B cell (primary cell): ENCODE results near the gene GORASP2. TPM values are rescaled to one million over a fixed set of nuclear protein-coding genes. Genes with fewer than 3 reads are reported as not detected.

Source experiments
- ATAC-seq: fragments of 200-7000 bp; cut with Tn5 transposase; one replicate; pipeline ENCODE4 v1.10.0; 2021; ENCODE audit warnings: low read depth, mild to moderate bottlenecking, moderate number of reproducible peaks, moderate library complexity
- CTCF ChIA-PET: fragments of 350-600 bp; sonication (Branson Sonifier 250); formaldehyde crosslinking; loops from one replicate; lab custom pipeline; 2021; ENCODE audit warnings: antibody characterized with exemption, inconsistent platforms; lab: Charles Lee
- POLR2A ChIA-PET: fragments of 350-600 bp; sonication (Branson Sonifier 250); formaldehyde crosslinking; loops from one replicate; lab custom pipeline; 2021; ENCODE audit warnings: antibody characterized with exemption; lab: Charles Lee
- DNase-seq: peaks from one replicate; pipeline ENCODE4 v3.0.0; 2013
- H2AFZ ChIP-seq: 2 replicates; pipeline ENCODE4 v1.6.1; 2012; ENCODE audit warnings: mild to moderate bottlenecking, low read depth, low read length; ENCODE audit not compliant: insufficient read depth, poor library complexity, severe bottlenecking
- H3K27ac ChIP-seq, 2 donors: 1 replicate in 1 of 2; 2 replicates in 1 of 2; pipeline ENCODE4 v1.5.1; 2012 to 2013; ENCODE audit warnings: low read length in 2 of 2, mild to moderate bottlenecking in 2 of 2, moderate library complexity in 1 of 2
- H3K27me3 ChIP-seq, 4 experiments: fragments of 200-600 bp in 1 of 4; sonication (generic) in 1 of 4; replicated peaks in 1 of 4; 1 replicate in 2 of 4; 2 replicates in 2 of 4; pipeline versions ENCODE4 v1.6.1 to v1.7.0; 2013 to 2016; ENCODE audit warnings: low read length in 3 of 4, mild to moderate bottlenecking in 2 of 4, mixed read lengths in 1 of 4, moderate library complexity in 1 of 4; ENCODE audit not compliant: insufficient read depth in 4 of 4, control insufficient read depth in 3 of 4; ENCODE audit errors: control extremely low read depth in 1 of 4
- H3K36me3 ChIP-seq, 2 experiments: replicated peaks in 1 of 2; 1 replicate in 1 of 2; 2 replicates in 1 of 2; pipeline versions ENCODE4 v1.6.1 to v1.7.1; 2013; ENCODE audit warnings: low read length in 1 of 2; ENCODE audit not compliant: insufficient read depth in 2 of 2, control insufficient read depth in 1 of 2; ENCODE audit errors: control extremely low read depth in 1 of 2, extremely low read depth in 1 of 2
- H3K4me1 ChIP-seq, 2 donors: fragments of 200-600 bp in 1 of 2; sonication (generic) in 1 of 2; 1 replicate in 1 of 2; 2 replicates in 1 of 2; pipeline versions ENCODE4 v1.5.1 to v1.6.1; 2013 to 2017; ENCODE audit warnings: low read length in 2 of 2; ENCODE audit not compliant: control insufficient read depth in 2 of 2, insufficient read depth in 2 of 2
- H3K4me2 ChIP-seq: replicated peaks from 2 replicates; pipeline ENCODE3; 2012; ENCODE audit warnings: mild to moderate bottlenecking, low read depth, low read length; ENCODE audit not compliant: poor library complexity, severe bottlenecking
- H3K4me3 ChIP-seq, 5 experiments: fragments of 200-600 bp in 1 of 5; sonication (generic) in 1 of 5; 1 replicate in 3 of 5; 2 replicates in 2 of 5; pipeline versions ENCODE4 v1.5.1 to v1.7.0; 2011 to 2016; ENCODE audit warnings: low read length in 4 of 5, mild to moderate bottlenecking in 4 of 5, low read depth in 2 of 5, control low read depth in 1 of 5, moderate library complexity in 1 of 5; ENCODE audit not compliant: insufficient read depth in 1 of 5; ENCODE audit errors: control extremely low read depth in 1 of 5, extremely low read depth in 1 of 5
- H3K79me2 ChIP-seq: fragments of 200-600 bp; sonication (generic); one replicate; pipeline ENCODE4 v1.6.0; 2016; ENCODE audit warnings: low read length; ENCODE audit not compliant: control insufficient read depth, insufficient read depth
- H3K9ac ChIP-seq: fragments of 200-600 bp; sonication (generic); 2 replicates; pipeline ENCODE4 v1.6.1; 2017; ENCODE audit warnings: mild to moderate bottlenecking, low read length, moderate library complexity
- H3K9me3 ChIP-seq, 3 donors: one replicate each; pipeline versions ENCODE4 v1.6.1 to v1.7.1; 2013; ENCODE audit warnings: low read length in 2 of 3; ENCODE audit not compliant: control insufficient read depth in 2 of 3, insufficient read depth in 1 of 3; ENCODE audit errors: control extremely low read depth in 1 of 3
- H4K20me1 ChIP-seq: 2 replicates; pipeline ENCODE4 v1.6.0; 2012; ENCODE audit warnings: mild to moderate bottlenecking, low read length; ENCODE audit not compliant: insufficient read depth, control insufficient read depth, poor library complexity, severe bottlenecking
- H3K27ac Mint-ChIP-seq: one replicate; pipeline ENCODE4 v1.8.0; 2021; ENCODE audit warnings: mixed read lengths
- H3K27me3 Mint-ChIP-seq: one replicate; pipeline ENCODE4 v1.8.0; 2021; ENCODE audit warnings: mixed read lengths
- H3K4me1 Mint-ChIP-seq: one replicate; pipeline ENCODE4 v1.8.0; 2021; ENCODE audit warnings: mixed read lengths
- H3K4me3 Mint-ChIP-seq: one replicate; pipeline ENCODE4 v1.8.0; 2021; ENCODE audit warnings: mixed read lengths
- H3K9me3 Mint-ChIP-seq: one replicate; pipeline ENCODE4 v1.8.0; 2022; ENCODE audit warnings: mixed read lengths; ENCODE audit not compliant: insufficient read depth
- EZH2 ChIP-seq: IDR thresholded peaks from 2 replicates; pipeline ENCODE4 v1.6.1; 2012; ENCODE audit warnings: borderline replicate concordance, low read depth, mild to moderate bottlenecking, moderate library complexity, low read length; ENCODE audit not compliant: insufficient read depth, poor library complexity, severe bottlenecking
- WGBS: methylation state at CpG from one replicate; pipeline ENCODE4 v1.1.5; 2013; ENCODE audit warnings: missing lambda C conversion rate; ENCODE audit not compliant: insufficient coverage; 5-methylcytosine and 5-hydroxymethylcytosine counted together
- intact Hi-C: fragments of 100-400 bp; cut with micrococcal nuclease; formaldehyde crosslinking; loops from one replicate; pipeline ENCODE4 v1.10.0; 2022
- polyA plus RNA-seq: library from polyadenylated mRNA; depleted of rRNA; stranded (reverse); fragments of >200 nt; gene quantifications from 2 replicates; pipeline ENCODE4 v1.2.3, GENCODE V29; 2012
- total RNA-seq, 2 donors: library from RNA; stranded (reverse); fragments of 120-200 nt in 1 of 2; gene quantifications; 1 replicate in 1 of 2; 2 replicates in 1 of 2; pipeline versions ENCODE4 v1.2.3 to v1.2.4, GENCODE V29; 2013 to 2022
- TF ChIP-seq, protein P1 (sequence below): fragments of 200-600 bp; IDR thresholded peaks from one replicate; pipeline ENCODE4 v1.8.0; 2022; ENCODE audit warnings: antibody characterized with exemption, mild to moderate bottlenecking

GORASP2 gene
- total and polyA plus RNA-seq, 2 donors (not counting 1 experiment from before 2014, with no cell fraction given) = 40.5 to 50.5 TPM

DNA sequence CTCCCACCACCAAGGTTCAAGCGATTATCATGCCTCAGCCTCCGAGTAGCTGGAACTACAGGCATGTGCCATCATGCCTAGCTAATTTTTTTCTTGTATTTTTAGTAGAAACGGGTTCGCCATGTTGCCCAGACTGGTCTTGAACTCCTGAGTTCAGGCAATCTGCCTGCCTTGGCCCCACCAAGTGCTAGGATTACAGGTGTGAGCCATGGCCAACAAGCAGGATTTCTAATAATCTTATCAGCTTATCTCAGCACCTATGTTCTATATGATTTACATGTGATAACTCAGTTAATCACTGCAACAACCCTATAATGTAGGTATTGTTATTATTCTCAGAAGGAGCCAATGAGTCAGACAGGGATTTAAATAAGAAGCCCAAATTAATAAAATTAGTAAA, 80.3 kb downstream of the GORASP2 start:
- ATAC-seq (no peak), DNase-seq (no peak)
- H3K4me1 Mint-ChIP-seq = no peaks in the 10 kb centered on the region
- POLR2A ChIA-PET = no interaction called here
- no peaks in the 10 kb centered on the region for H3K79me2 ChIP-seq
- no peaks in the 10 kb centered on the region for H4K20me1 ChIP-seq
- intact Hi-C loops = no loop called here
- no peak overlapping the region for H3K4me3 ChIP-seq
- H3K27me3 ChIP-seq = no peaks in the 10 kb centered on the region
- H3K27ac ChIP-seq = no peak overlapping the region
- CTCF ChIA-PET = interaction anchor here (1.4 kb wide), 1 partner anchor 407 kb away, joined by 3 read pairs; no protein-coding TSS in a partner anchor
- no peak overlapping the region for H3K4me3 Mint-ChIP-seq
- H3K9me3 Mint-ChIP-seq = no peaks in the 10 kb centered on the region
- H3K4me2 ChIP-seq = no peak overlapping the region
- peaks cover 30 to 69% of the 10 kb centered on the region in 2 experiments for H3K36me3 ChIP-seq
- WGBS = 97% methylated on average over 4 of the region's 4 CpGs
- H3K27me3 Mint-ChIP-seq = no peaks in the 10 kb centered on the region
- H3K27ac Mint-ChIP-seq = no peak overlapping the region
- no peaks in the 10 kb centered on the region for H3K4me1 ChIP-seq
- no peak for TF ChIP-seq EZH2
- TF ChIP-seq, protein P1, sequence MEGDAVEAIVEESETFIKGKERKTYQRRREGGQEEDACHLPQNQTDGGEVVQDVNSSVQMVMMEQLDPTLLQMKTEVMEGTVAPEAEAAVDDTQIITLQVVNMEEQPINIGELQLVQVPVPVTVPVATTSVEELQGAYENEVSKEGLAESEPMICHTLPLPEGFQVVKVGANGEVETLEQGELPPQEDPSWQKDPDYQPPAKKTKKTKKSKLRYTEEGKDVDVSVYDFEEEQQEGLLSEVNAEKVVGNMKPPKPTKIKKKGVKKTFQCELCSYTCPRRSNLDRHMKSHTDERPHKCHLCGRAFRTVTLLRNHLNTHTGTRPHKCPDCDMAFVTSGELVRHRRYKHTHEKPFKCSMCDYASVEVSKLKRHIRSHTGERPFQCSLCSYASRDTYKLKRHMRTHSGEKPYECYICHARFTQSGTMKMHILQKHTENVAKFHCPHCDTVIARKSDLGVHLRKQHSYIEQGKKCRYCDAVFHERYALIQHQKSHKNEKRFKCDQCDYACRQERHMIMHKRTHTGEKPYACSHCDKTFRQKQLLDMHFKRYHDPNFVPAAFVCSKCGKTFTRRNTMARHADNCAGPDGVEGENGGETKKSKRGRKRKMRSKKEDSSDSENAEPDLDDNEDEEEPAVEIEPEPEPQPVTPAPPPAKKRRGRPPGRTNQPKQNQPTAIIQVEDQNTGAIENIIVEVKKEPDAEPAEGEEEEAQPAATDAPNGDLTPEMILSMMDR = no peak
- peaks cover 0 to 1% (median 0%) of the 10 kb centered on the region in 3 donors for H3K9me3 ChIP-seq
- H2AFZ ChIP-seq = no peak overlapping the region
- H3K9ac ChIP-seq = no peak overlapping the region

- POLR2A ChIA-PET = no interaction called here
Measured at GRCh38 chr2:171013851-171014250, 84.8 kb downstream of the GORASP2 start.

More at GRCh38 chr2:171013851-171014250, 84.8 kb downstream of the GORASP2 start:
- Histone ChIP-seq H3K4me3 (no peak overlapping the region), H3K36me3 (peaks cover 17 to 47% of the 10 kb centered on the region in 2 experiments), H3K27ac (no peak overlapping the region), H3K27me3 (no peaks in the 10 kb centered on the region), H4K20me1 (no peaks in the 10 kb centered on the region), H2AFZ (no peak overlapping the region), H3K9ac (no peak overlapping the region), H3K4me1 (no peaks in the 10 kb centered on the region), H3K4me2 (no peak overlapping the region), H3K79me2 (no peaks in the 10 kb centered on the region), H3K9me3 (no peaks in the 10 kb centered on the region)
- Mint-ChIP-seq H3K27ac (no peak overlapping the region), H3K4me3 (no peak overlapping the region), H3K9me3 (no peaks in the 10 kb centered on the region), H3K4me1 (peaks cover 3% of the 10 kb centered on the region), H3K27me3 (no peaks in the 10 kb centered on the region)
- no peak for ATAC-seq
- CTCF ChIA-PET = interaction anchor here (0.8 kb wide), 1 partner anchor 9 kb away, joined by 3 read pairs; no protein-coding TSS in a partner anchor
- TF ChIP-seq, protein P1 = no peak
- TF ChIP-seq EZH2 = no peak
- no CpG with 5 or more reads among the region's 1 CpG for WGBS
- DNase-seq = no peak
- intact Hi-C loops = no loop called here
